Endothelial cell (in vitro differentiated cells): Measurements from ENCODE around the gene CD163. TPM values are rescaled to one million over a fixed set of nuclear protein-coding genes. Genes with fewer than 3 reads are reported as not detected.

Source experiments
- DNase-seq: peaks from one replicate; pipeline ENCODE4 v3.0.0; 2021; ENCODE audit warnings: low spot score
- H3K27ac Mint-ChIP-seq: one replicate; pipeline ENCODE4 v1.8.0; 2021; ENCODE audit warnings: mixed read lengths, inconsistent platforms; ENCODE audit not compliant: unreplicated experiment
- H3K27me3 Mint-ChIP-seq: one replicate; pipeline ENCODE4 v1.8.0; 2021; ENCODE audit warnings: mild to moderate bottlenecking, moderate library complexity, mixed read lengths, inconsistent platforms; ENCODE audit not compliant: unreplicated experiment
- H3K36me3 Mint-ChIP-seq: one replicate; pipeline ENCODE4 v1.8.0; 2021; ENCODE audit warnings: mild to moderate bottlenecking, low read depth, mixed read lengths, inconsistent platforms; ENCODE audit not compliant: unreplicated experiment
- H3K4me1 Mint-ChIP-seq: one replicate; pipeline ENCODE4 v1.8.0; 2021; ENCODE audit warnings: mild to moderate bottlenecking, mixed read lengths, inconsistent platforms; ENCODE audit not compliant: unreplicated experiment
- H3K4me3 Mint-ChIP-seq: one replicate; pipeline ENCODE4 v1.8.0; 2021; ENCODE audit warnings: mild to moderate bottlenecking, mixed read lengths, inconsistent platforms; ENCODE audit not compliant: unreplicated experiment
- H3K9me3 Mint-ChIP-seq: one replicate; pipeline ENCODE4 v1.8.0; 2021; ENCODE audit warnings: mixed read lengths, inconsistent platforms; ENCODE audit not compliant: unreplicated experiment
- CTCF ChIP-seq: fragments of 200-600 bp; sonication (generic); IDR thresholded peaks from one replicate; pipeline ENCODE4 v1.5.0; 2021; ENCODE audit warnings: antibody characterized with exemption; ENCODE audit not compliant: unreplicated experiment
- total RNA-seq: library from RNA; stranded (reverse); fragmentation: NEBNext Ultra II Directional; extraction: Animal tissue kit (Norgen Biotek cat#: 25700); gene quantifications from one replicate; pipeline ENCODE4 v1.2.1, GENCODE V29; 2021; ENCODE audit not compliant: unreplicated experiment

Gene CD163
- total RNA-seq, 1 donor from 2014 or later: 0.90 TPM

DNA sequence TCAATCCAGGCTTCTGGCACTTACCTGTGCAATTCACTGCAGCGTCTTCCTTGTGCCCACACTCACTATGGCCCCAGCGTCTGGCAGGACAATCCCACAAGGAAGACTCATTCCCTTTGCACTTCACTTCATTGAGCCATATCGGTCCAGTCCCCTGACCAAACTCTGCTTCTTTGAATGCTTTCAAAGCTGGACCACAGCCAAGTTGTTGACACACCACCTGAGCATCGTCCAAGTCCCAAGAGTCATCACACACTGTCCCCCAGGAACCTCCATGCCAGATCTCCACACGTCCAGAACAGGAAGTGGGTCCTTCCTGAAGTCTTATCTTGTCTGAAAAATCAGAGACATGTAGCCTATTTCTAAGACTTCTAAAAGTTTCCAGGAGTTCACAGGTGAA is 20.2 kb downstream of the CD163 start:
- H3K4me1 Mint-ChIP-seq: no peaks in the 10 kb centered on the region
- no peak overlapping the region for H3K27ac Mint-ChIP-seq

GRCh38 chr12:7479771-7480170 is 23.8 kb downstream of the CD163 start:
- TF ChIP-seq CTCF: no peak
- no peaks in the 10 kb centered on the region for H3K9me3 Mint-ChIP-seq
- DNase-seq: no peak
- H3K4me3 Mint-ChIP-seq: no peak overlapping the region
- H3K36me3 Mint-ChIP-seq: no peaks in the 10 kb centered on the region
- H3K4me1 Mint-ChIP-seq: no peaks in the 10 kb centered on the region
- no peak overlapping the region for H3K27ac Mint-ChIP-seq
- no peaks in the 10 kb centered on the region for H3K27me3 Mint-ChIP-seq

More for the DNA sequence above, 20.2 kb downstream of the CD163 start:
- DNase-seq: no peak
- TF ChIP-seq CTCF: no peak
- H3K27me3 Mint-ChIP-seq: no peaks in the 10 kb centered on the region
- no peaks in the 10 kb centered on the region for H3K36me3 Mint-ChIP-seq
- H3K4me3 Mint-ChIP-seq: no peak overlapping the region
- no peaks in the 10 kb centered on the region for H3K9me3 Mint-ChIP-seq

DNA sequence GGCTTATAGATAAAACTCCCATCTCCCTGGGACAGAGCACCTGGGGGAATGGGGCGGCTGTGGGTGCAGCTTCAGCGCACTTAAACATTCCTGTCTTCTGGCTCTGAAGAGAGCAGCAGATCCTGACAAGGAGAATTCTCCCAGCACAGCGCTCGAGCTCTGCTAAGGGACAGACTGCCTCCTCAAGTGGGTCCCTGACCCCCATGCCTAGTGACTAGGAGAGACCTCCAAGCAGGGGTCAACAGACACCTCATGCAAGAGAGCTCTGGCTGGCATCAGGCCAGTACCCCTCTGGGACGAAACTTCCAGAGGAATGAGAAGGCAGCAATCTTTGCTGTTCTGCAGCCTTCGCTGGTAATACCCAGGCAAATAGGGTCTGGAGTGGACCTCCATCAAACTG is 31.5 kb downstream of the CD163 start:
- no peaks in the 10 kb centered on the region for H3K36me3 Mint-ChIP-seq
- peaks cover 1% of the 10 kb centered on the region for H3K27me3 Mint-ChIP-seq
- no peak for TF ChIP-seq CTCF
- DNase-seq: no peak
- no peak overlapping the region for H3K27ac Mint-ChIP-seq
- H3K4me3 Mint-ChIP-seq: no peak overlapping the region
- H3K4me1 Mint-ChIP-seq: no peaks in the 10 kb centered on the region
- no peaks in the 10 kb centered on the region for H3K9me3 Mint-ChIP-seq

DNA sequence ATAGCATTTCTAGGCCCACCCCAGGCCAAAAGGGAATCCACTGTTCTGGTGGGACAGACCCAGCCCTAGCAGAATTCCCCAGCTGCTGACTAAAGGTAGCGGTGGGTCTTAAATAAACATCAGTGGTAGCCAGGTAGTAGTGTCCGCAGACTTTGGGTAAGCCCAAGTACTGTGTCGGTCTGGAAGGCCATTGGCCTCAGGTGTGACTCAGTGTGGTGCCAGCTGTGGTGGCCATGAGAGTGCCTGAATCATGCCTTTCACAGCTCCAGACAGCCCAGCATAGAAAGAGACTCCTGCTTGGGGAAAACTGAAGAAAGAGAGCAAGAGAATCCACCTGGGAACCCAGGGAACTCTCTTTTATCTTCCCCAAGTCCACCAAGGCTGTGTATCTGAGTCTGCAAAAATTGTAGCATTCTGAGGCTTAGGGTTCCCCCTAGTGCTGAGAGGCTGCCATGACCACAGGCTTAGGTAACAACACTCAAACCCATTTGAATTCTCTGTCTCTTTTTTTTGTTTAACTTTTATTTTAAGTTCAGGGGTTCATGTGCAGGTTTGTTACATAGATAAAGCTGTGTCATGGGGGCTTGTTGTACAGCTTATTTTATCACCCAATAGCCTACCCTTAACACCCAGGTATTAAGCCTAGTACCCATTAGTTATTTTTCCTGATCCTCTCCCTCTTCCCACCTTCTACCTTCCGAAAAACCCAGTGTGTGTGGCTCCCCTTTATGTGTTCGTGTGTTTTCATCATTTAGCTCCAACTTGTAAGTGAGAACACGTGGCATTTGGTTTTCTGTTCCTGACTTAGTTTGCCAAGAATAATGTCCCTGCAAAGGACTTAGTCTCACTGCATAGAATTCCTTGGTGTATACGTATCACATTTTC is 43.0 kb downstream of the CD163 start:
- H3K36me3 Mint-ChIP-seq: no peaks in the 10 kb centered on the region
- H3K9me3 Mint-ChIP-seq: no peaks in the 10 kb centered on the region
- TF ChIP-seq CTCF: peak; percentile 71
- H3K4me1 Mint-ChIP-seq: no peaks in the 10 kb centered on the region
- peaks cover 1% of the 10 kb centered on the region for H3K27me3 Mint-ChIP-seq
- H3K4me3 Mint-ChIP-seq: no peak overlapping the region
- H3K27ac Mint-ChIP-seq: no peak overlapping the region
- DNase-seq: peak; percentile 59

DNA sequence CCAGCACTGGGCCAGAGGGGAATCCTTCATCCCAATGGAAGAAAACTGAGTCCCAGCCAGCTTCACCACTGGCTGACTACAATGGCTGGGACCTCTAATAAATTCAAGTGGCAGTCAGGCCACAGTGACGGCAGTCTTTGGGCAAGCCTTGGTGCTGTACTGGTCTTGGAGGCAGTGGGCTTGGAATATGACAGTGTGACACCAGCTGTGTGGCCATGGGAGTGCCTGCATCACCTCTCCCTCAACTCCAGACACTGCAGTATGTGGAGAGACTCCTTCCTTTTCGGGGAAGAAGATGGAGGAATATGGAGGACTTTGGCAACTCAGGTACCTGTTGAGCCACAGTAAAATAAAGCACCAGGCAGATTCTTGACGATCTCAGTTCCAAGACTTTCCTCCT is 43.6 kb downstream of the CD163 start:
- no peak for DNase-seq
- H3K27ac Mint-ChIP-seq: no peak overlapping the region
- H3K36me3 Mint-ChIP-seq: no peaks in the 10 kb centered on the region
- H3K4me3 Mint-ChIP-seq: no peak overlapping the region
- no peaks in the 10 kb centered on the region for H3K4me1 Mint-ChIP-seq
- no peaks in the 10 kb centered on the region for H3K9me3 Mint-ChIP-seq
- TF ChIP-seq CTCF: no peak
- H3K27me3 Mint-ChIP-seq: peaks cover 1% of the 10 kb centered on the region
